ACC112 (cell line): ENCODE measurements around the gene MBP.

Source experiments
- H2AFZ ChIP-seq: fragments of 200-600 bp; sonication (generic); one replicate; pipeline ENCODE4 v1.6.0; 2017; ENCODE audit warnings: antibody characterized with exemption, low read length; ENCODE audit not compliant: unreplicated experiment
- H3K27ac ChIP-seq: fragments of 200-600 bp; sonication (generic); 2 replicates; pipeline ENCODE4 v1.5.1; 2014; ENCODE audit warnings: low read depth, mild to moderate bottlenecking, antibody characterized with exemption, low read length, moderate library complexity
- H3K27me3 ChIP-seq: fragments of 200-600 bp; sonication (generic); 2 replicates; pipeline ENCODE4 v1.6.1; 2014; ENCODE audit warnings: mild to moderate bottlenecking, antibody characterized with exemption, low read length, moderate library complexity, mixed read lengths; ENCODE audit not compliant: insufficient read depth
- H3K36me3 ChIP-seq: fragments of 200-600 bp; sonication (generic); 2 replicates; pipeline ENCODE4 v1.6.1; 2016; ENCODE audit warnings: mild to moderate bottlenecking, antibody characterized with exemption, low read length, moderate library complexity, mixed read lengths; ENCODE audit not compliant: insufficient read depth
- H3K4me1 ChIP-seq: fragments of 200-600 bp; sonication (generic); one replicate; pipeline ENCODE4 v1.6.1; 2016; ENCODE audit warnings: low read length, mixed read lengths; ENCODE audit not compliant: insufficient read depth, unreplicated experiment, control insufficient read depth
- H3K4me3 ChIP-seq: fragments of 200-600 bp; sonication (generic); 2 replicates; pipeline ENCODE4 v1.5.1; 2014; ENCODE audit warnings: mild to moderate bottlenecking, low read depth, low read length
- H3K79me2 ChIP-seq: fragments of 200-600 bp; sonication (generic); one replicate; pipeline ENCODE4 v1.6.0; 2016; ENCODE audit warnings: low read length; ENCODE audit not compliant: control insufficient read depth, unreplicated experiment, insufficient read depth

The MBP gene

GRCh38 chr18:77119851-77120491 lies 12.6 kb downstream of the MBP start:
- Histone ChIP-seq H3K79me2 (no peaks in the 10 kb centered on the region), H3K4me3 (no peak overlapping the region)

GRCh38 chr18:77119101-77119850 lies 13.3 kb downstream of the MBP start:
- no peaks in the 10 kb centered on the region for H3K27me3 ChIP-seq
- peaks cover 7% of the 10 kb centered on the region for H3K4me1 ChIP-seq
- no peaks in the 10 kb centered on the region for H3K79me2 ChIP-seq
- no peak overlapping the region for H3K4me3 ChIP-seq
- H3K36me3 ChIP-seq = no peaks in the 10 kb centered on the region
- no peak overlapping the region for H3K27ac ChIP-seq
- H2AFZ ChIP-seq = no peak overlapping the region

More at GRCh38 chr18:77119851-77120491, 12.6 kb downstream of the MBP start:
- Histone ChIP-seq H3K36me3 (no peaks in the 10 kb centered on the region), H2AFZ (no peak overlapping the region), H3K4me1 (peaks cover 7% of the 10 kb centered on the region), H3K27ac (no peak overlapping the region), H3K27me3 (no peaks in the 10 kb centered on the region)

- Histone ChIP-seq H2AFZ (no peak overlapping the region), H3K4me1 (peaks cover 12% of the 10 kb centered on the region), H3K79me2 (no peaks in the 10 kb centered on the region), H3K27ac (no peak overlapping the region), H3K36me3 (no peaks in the 10 kb centered on the region), H3K4me3 (no peak overlapping the region), H3K27me3 (no peaks in the 10 kb centered on the region)
Observed at GRCh38 chr18:77118256-77119090, 14.1 kb downstream of the MBP start.

GRCh38 chr18:77116201-77117080 lies 16.1 kb downstream of the MBP start:
- H3K4me1 ChIP-seq = peaks cover 12% of the 10 kb centered on the region
- no peaks in the 10 kb centered on the region for H3K79me2 ChIP-seq
- H3K27me3 ChIP-seq = no peaks in the 10 kb centered on the region
- no peak overlapping the region for H2AFZ ChIP-seq
- H3K27ac ChIP-seq = no peak overlapping the region
- H3K4me3 ChIP-seq = no peak overlapping the region
- H3K36me3 ChIP-seq = no peaks in the 10 kb centered on the region

- Histone ChIP-seq H3K4me3 (no peak overlapping the region), H3K79me2 (no peaks in the 10 kb centered on the region), H3K36me3 (no peaks in the 10 kb centered on the region), H3K4me1 (peaks cover 12% of the 10 kb centered on the region), H2AFZ (no peak overlapping the region), H3K27ac (peak overlapping the region; percentile 20; the same call in 1 of the 2 replicates), H3K27me3 (no peaks in the 10 kb centered on the region)
Observed at GRCh38 chr18:77115192-77115953, 17.2 kb downstream of the MBP start.

- peaks cover 13% of the 10 kb centered on the region for H3K4me1 ChIP-seq
Observed at GRCh38 chr18:77114415-77115191, 18.0 kb downstream of the MBP start.

GRCh38 chr18:77114152-77114414 lies 18.5 kb downstream of the MBP start:
- Histone ChIP-seq H3K36me3 (no peaks in the 10 kb centered on the region), H3K79me2 (no peaks in the 10 kb centered on the region), H3K27ac (peak overlapping the region; percentile 7; the same call in 1 of the 2 replicates), H3K27me3 (no peaks in the 10 kb centered on the region), H2AFZ (no peak overlapping the region), H3K4me3 (no peak overlapping the region), H3K4me1 (peaks cover 18% of the 10 kb centered on the region)

More at GRCh38 chr18:77114415-77115191, 18.0 kb downstream of the MBP start:
- no peaks in the 10 kb centered on the region for H3K36me3 ChIP-seq
- H3K27ac ChIP-seq = peak overlapping the region; percentile 20; the same call in 1 of the 2 replicates
- H3K27me3 ChIP-seq = no peaks in the 10 kb centered on the region
- no peak overlapping the region for H2AFZ ChIP-seq
- no peaks in the 10 kb centered on the region for H3K79me2 ChIP-seq
- H3K4me3 ChIP-seq = no peak overlapping the region

- no peaks in the 10 kb centered on the region for H3K36me3 ChIP-seq
Observed at GRCh38 chr18:77113361-77114151, 19.0 kb downstream of the MBP start.

GRCh38 chr18:77112747-77113092 lies 19.9 kb downstream of the MBP start:
- no peaks in the 10 kb centered on the region for H3K79me2 ChIP-seq
- no peaks in the 10 kb centered on the region for H3K36me3 ChIP-seq
- no peaks in the 10 kb centered on the region for H3K27me3 ChIP-seq
- H2AFZ ChIP-seq = no peak overlapping the region
- no peak overlapping the region for H3K27ac ChIP-seq
- H3K4me3 ChIP-seq = no peak overlapping the region
- H3K4me1 ChIP-seq = peaks cover 32% of the 10 kb centered on the region

More at GRCh38 chr18:77113361-77114151, 19.0 kb downstream of the MBP start:
- H3K27ac ChIP-seq = peak overlapping the region; percentile 7; the same call in 1 of the 2 replicates
- no peak overlapping the region for H2AFZ ChIP-seq
- H3K27me3 ChIP-seq = no peaks in the 10 kb centered on the region
- peaks cover 24% of the 10 kb centered on the region for H3K4me1 ChIP-seq
- no peak overlapping the region for H3K4me3 ChIP-seq
- H3K79me2 ChIP-seq = no peaks in the 10 kb centered on the region
